MM.1S (cell line): Measurements from ENCODE around the gene FPGS.

Experiments used
- EZH2phosphoT487 ChIP-seq: fragments of 300-600 bp; sonication (generic); IDR thresholded peaks from 2 replicates; pipeline ENCODE4 v1.6.1; 2018; ENCODE audit warnings: antibody characterized with exemption, low read length
- TF ChIP-seq, protein P1 (sequence below): fragments of 300-600 bp; sonication (generic); IDR thresholded peaks from 2 replicates; pipeline ENCODE4 v1.5.1; 2016; ENCODE audit warnings: antibody characterized with exemption, low read length, mixed read lengths

DNA sequence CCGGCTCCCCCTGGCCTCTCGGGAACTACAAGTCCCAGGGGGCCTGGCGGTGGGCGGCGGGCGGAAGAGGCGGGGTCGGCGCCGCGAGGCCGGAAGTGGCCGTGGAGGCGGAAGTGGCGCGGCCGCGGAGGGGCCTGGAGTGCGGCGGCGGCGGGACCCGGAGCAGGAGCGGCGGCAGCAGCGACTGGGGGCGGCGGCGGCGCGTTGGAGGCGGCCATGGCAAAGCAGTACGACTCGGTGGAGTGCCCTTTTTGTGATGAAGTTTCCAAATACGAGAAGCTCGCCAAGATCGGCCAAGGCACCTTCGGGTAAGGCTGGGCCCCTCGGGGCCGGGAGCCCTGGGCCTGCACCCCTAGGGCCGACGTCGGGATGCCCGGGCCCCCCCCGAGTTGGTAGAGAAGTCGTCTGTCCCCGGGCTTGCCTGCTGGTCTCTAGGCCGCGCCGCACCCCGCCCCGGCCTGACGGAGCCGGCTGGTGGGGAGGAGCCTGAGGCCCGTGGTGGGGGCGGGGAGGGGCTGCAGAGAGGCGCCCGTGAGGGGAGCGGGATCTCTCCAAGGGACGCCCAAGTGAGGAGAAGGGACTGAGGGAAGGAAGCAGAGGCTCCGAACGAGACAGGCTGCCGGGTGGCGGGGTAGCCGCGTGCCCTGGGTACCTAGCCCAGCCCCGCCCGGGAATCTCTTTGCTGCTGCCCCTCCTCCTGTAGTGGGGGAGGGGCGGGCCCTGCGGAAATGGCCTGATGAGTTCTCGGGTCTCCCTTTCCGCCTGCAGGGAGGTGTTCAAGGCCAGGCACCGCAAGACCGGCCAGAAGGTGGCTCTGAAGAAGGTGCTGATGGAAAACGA is 16.5 kb upstream of the FPGS start, which contains the start of gene CDK9:
- TF ChIP-seq, protein P1, sequence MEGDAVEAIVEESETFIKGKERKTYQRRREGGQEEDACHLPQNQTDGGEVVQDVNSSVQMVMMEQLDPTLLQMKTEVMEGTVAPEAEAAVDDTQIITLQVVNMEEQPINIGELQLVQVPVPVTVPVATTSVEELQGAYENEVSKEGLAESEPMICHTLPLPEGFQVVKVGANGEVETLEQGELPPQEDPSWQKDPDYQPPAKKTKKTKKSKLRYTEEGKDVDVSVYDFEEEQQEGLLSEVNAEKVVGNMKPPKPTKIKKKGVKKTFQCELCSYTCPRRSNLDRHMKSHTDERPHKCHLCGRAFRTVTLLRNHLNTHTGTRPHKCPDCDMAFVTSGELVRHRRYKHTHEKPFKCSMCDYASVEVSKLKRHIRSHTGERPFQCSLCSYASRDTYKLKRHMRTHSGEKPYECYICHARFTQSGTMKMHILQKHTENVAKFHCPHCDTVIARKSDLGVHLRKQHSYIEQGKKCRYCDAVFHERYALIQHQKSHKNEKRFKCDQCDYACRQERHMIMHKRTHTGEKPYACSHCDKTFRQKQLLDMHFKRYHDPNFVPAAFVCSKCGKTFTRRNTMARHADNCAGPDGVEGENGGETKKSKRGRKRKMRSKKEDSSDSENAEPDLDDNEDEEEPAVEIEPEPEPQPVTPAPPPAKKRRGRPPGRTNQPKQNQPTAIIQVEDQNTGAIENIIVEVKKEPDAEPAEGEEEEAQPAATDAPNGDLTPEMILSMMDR, result no peak
- no peak for TF ChIP-seq EZH2phosphoT487
